Measurements from ENCODE around the gene RAI14.
A peak's percentile ranks its signal among the peaks of the same experiment; 100 is the strongest.
"Not testable (repeated sequence)": the region's sequence is repeated elsewhere in the genome, so short reads cannot be mapped to it uniquely, and the experiment has no call there.

Gene RAI14

GRCh38 chr5:34748431-34748830 lies 92.3 kb downstream of the RAI14 start:
- Histone ChIP-seq H3K27ac (ENCODE audit: low read depth, low read length) (no peak overlapping the region), H3K36me3 (ENCODE audit: insufficient read depth, low read length) (peaks cover 10% of the 10 kb centered on the region; the same call in 1 of the 2 replicates), H3K79me2 (ENCODE audit: control insufficient read depth, insufficient read depth, low read length, unreplicated experiment) (peaks cover 78% of the 10 kb centered on the region), H3K27me3 (ENCODE audit: insufficient read depth, low read length) (no peaks in the 10 kb centered on the region), H3K4me1 (ENCODE audit: control insufficient read depth, insufficient read depth, low read length, unreplicated experiment) (peaks cover 26% of the 10 kb centered on the region), H2AFZ (ENCODE audit: low read length, unreplicated experiment) (no peak overlapping the region), H3K4me3 (ENCODE audit: low read depth, low read length) (no peak overlapping the region)

- H3K4me1 ChIP-seq (ENCODE audit: control insufficient read depth, insufficient read depth, low read length, unreplicated experiment), result peaks cover 16% of the 10 kb centered on the region
These were observed 93.3 kb downstream of the RAI14 start for GRCh38 chr5:34749431-34749873.

GRCh38 chr5:34750206-34750605 lies 94.1 kb downstream of the RAI14 start:
- H3K27me3 ChIP-seq (ENCODE audit: insufficient read depth, low read length), result no peaks in the 10 kb centered on the region

More at GRCh38 chr5:34749431-34749873, 93.3 kb downstream of the RAI14 start:
- Histone ChIP-seq H2AFZ (ENCODE audit: low read length, unreplicated experiment) (no peak overlapping the region), H3K27me3 (ENCODE audit: insufficient read depth, low read length) (no peaks in the 10 kb centered on the region), H3K79me2 (ENCODE audit: control insufficient read depth, insufficient read depth, low read length, unreplicated experiment) (peaks cover 75% of the 10 kb centered on the region), H3K27ac (ENCODE audit: low read depth, low read length) (0 out of 2 replicates have a peak overlapping the region, but pooled peaks have one; percentile 11), H3K4me3 (ENCODE audit: low read depth, low read length) (no peak overlapping the region), H3K36me3 (ENCODE audit: insufficient read depth, low read length) (peaks cover 10% of the 10 kb centered on the region; the same call in 1 of the 2 replicates)

GRCh38 chr5:34751807-34752736 lies 95.9 kb downstream of the RAI14 start:
- H3K27ac ChIP-seq (ENCODE audit: low read depth, low read length), result no peak overlapping the region
- peaks cover 11% of the 10 kb centered on the region for H3K4me1 ChIP-seq (ENCODE audit: control insufficient read depth, insufficient read depth, low read length, unreplicated experiment)
- no peak overlapping the region for H3K4me3 ChIP-seq (ENCODE audit: low read depth, low read length)
- peaks cover 82% of the 10 kb centered on the region for H3K79me2 ChIP-seq (ENCODE audit: control insufficient read depth, insufficient read depth, low read length, unreplicated experiment)
- no peaks in the 10 kb centered on the region for H3K27me3 ChIP-seq (ENCODE audit: insufficient read depth, low read length)
- peaks cover 14% of the 10 kb centered on the region for H3K36me3 ChIP-seq (ENCODE audit: insufficient read depth, low read length)
- H2AFZ ChIP-seq (ENCODE audit: low read length, unreplicated experiment), result no peak overlapping the region

More at GRCh38 chr5:34750206-34750605, 94.1 kb downstream of the RAI14 start:
- no peak overlapping the region for H3K4me3 ChIP-seq (ENCODE audit: low read depth, low read length)
- no peak overlapping the region for H3K27ac ChIP-seq (ENCODE audit: low read depth, low read length)
- H2AFZ ChIP-seq (ENCODE audit: low read length, unreplicated experiment), result no peak overlapping the region
- H3K79me2 ChIP-seq (ENCODE audit: control insufficient read depth, insufficient read depth, low read length, unreplicated experiment), result peaks cover 75% of the 10 kb centered on the region
- H3K4me1 ChIP-seq (ENCODE audit: control insufficient read depth, insufficient read depth, low read length, unreplicated experiment), result peaks cover 11% of the 10 kb centered on the region
- H3K36me3 ChIP-seq (ENCODE audit: insufficient read depth, low read length), result peaks cover 10% of the 10 kb centered on the region; the same call in 1 of the 2 replicates

GRCh38 chr5:34753236-34753635 lies 97.1 kb downstream of the RAI14 start:
- H2AFZ ChIP-seq (ENCODE audit: low read length, unreplicated experiment); H3K27ac ChIP-seq (ENCODE audit: low read depth, low read length); H3K4me3 ChIP-seq (ENCODE audit: low read depth, low read length); H3K27me3 ChIP-seq (ENCODE audit: insufficient read depth, low read length): not testable (repeated sequence)
- Histone ChIP-seq H3K4me1 (ENCODE audit: control insufficient read depth, insufficient read depth, low read length, unreplicated experiment) (peaks cover 11% of the 10 kb centered on the region), H3K79me2 (ENCODE audit: control insufficient read depth, insufficient read depth, low read length, unreplicated experiment) (peaks cover 76% of the 10 kb centered on the region), H3K36me3 (ENCODE audit: insufficient read depth, low read length) (peaks cover 25% of the 10 kb centered on the region)

GRCh38 chr5:34755926-34756325 lies 99.8 kb downstream of the RAI14 start:
- Histone ChIP-seq H3K79me2 (ENCODE audit: control insufficient read depth, insufficient read depth, low read length, unreplicated experiment) (peaks cover 55% of the 10 kb centered on the region), H3K36me3 (ENCODE audit: insufficient read depth, low read length) (peaks cover 33% of the 10 kb centered on the region), H3K4me1 (ENCODE audit: control insufficient read depth, insufficient read depth, low read length, unreplicated experiment) (peaks cover 4% of the 10 kb centered on the region), H3K27ac (ENCODE audit: low read depth, low read length) (no peak overlapping the region), H3K27me3 (ENCODE audit: insufficient read depth, low read length) (no peaks in the 10 kb centered on the region), H2AFZ (ENCODE audit: low read length, unreplicated experiment) (no peak overlapping the region), H3K4me3 (ENCODE audit: low read depth, low read length) (no peak overlapping the region)

- no peak overlapping the region for H3K27ac ChIP-seq (ENCODE audit: low read depth, low read length)
- peaks cover 35% of the 10 kb centered on the region for H3K36me3 ChIP-seq (ENCODE audit: insufficient read depth, low read length)
- H3K4me3 ChIP-seq (ENCODE audit: low read depth, low read length), result no peak overlapping the region
- H3K79me2 ChIP-seq (ENCODE audit: control insufficient read depth, insufficient read depth, low read length, unreplicated experiment), result peaks cover 51% of the 10 kb centered on the region
- no peaks in the 10 kb centered on the region for H3K4me1 ChIP-seq (ENCODE audit: control insufficient read depth, insufficient read depth, low read length, unreplicated experiment)
- no peak overlapping the region for H2AFZ ChIP-seq (ENCODE audit: low read length, unreplicated experiment)
- no peaks in the 10 kb centered on the region for H3K27me3 ChIP-seq (ENCODE audit: insufficient read depth, low read length)
These were observed 100.9 kb downstream of the RAI14 start for GRCh38 chr5:34756781-34757624.

- H3K36me3 ChIP-seq (ENCODE audit: insufficient read depth, low read length), result peaks cover 43% of the 10 kb centered on the region
- no peaks in the 10 kb centered on the region for H3K27me3 ChIP-seq (ENCODE audit: insufficient read depth, low read length)
- H2AFZ ChIP-seq (ENCODE audit: low read length, unreplicated experiment), result no peak overlapping the region
- H3K79me2 ChIP-seq (ENCODE audit: control insufficient read depth, insufficient read depth, low read length, unreplicated experiment), result peaks cover 46% of the 10 kb centered on the region
- peaks cover 5% of the 10 kb centered on the region for H3K4me1 ChIP-seq (ENCODE audit: control insufficient read depth, insufficient read depth, low read length, unreplicated experiment)
- H3K27ac ChIP-seq (ENCODE audit: low read depth, low read length), result no peak overlapping the region
- H3K4me3 ChIP-seq (ENCODE audit: low read depth, low read length), result no peak overlapping the region
These were observed 102.4 kb downstream of the RAI14 start for GRCh38 chr5:34758514-34758913.

GRCh38 chr5:34759213-34759612 lies 103.1 kb downstream of the RAI14 start:
- H3K4me3 ChIP-seq (ENCODE audit: low read depth, low read length); H3K4me1 ChIP-seq (ENCODE audit: control insufficient read depth, insufficient read depth, low read length, unreplicated experiment); H2AFZ ChIP-seq (ENCODE audit: low read length, unreplicated experiment); H3K27me3 ChIP-seq (ENCODE audit: insufficient read depth, low read length); H3K27ac ChIP-seq (ENCODE audit: low read depth, low read length): not testable (repeated sequence)
- H3K79me2 ChIP-seq (ENCODE audit: control insufficient read depth, insufficient read depth, low read length, unreplicated experiment), result peaks cover 43% of the 10 kb centered on the region
- H3K36me3 ChIP-seq (ENCODE audit: insufficient read depth, low read length), result peaks cover 43% of the 10 kb centered on the region

GRCh38 chr5:34765662-34766061 lies 109.5 kb downstream of the RAI14 start:
- peaks cover 45% of the 10 kb centered on the region for H3K36me3 ChIP-seq (ENCODE audit: insufficient read depth, low read length)
- no peak overlapping the region for H3K4me3 ChIP-seq (ENCODE audit: low read depth, low read length)
- peaks cover 15% of the 10 kb centered on the region for H3K79me2 ChIP-seq (ENCODE audit: control insufficient read depth, insufficient read depth, low read length, unreplicated experiment)
- peaks cover 5% of the 10 kb centered on the region for H3K4me1 ChIP-seq (ENCODE audit: control insufficient read depth, insufficient read depth, low read length, unreplicated experiment)
- H3K27ac ChIP-seq (ENCODE audit: low read depth, low read length), result no peak overlapping the region
- H3K27me3 ChIP-seq (ENCODE audit: insufficient read depth, low read length), result no peaks in the 10 kb centered on the region
- H2AFZ ChIP-seq (ENCODE audit: low read length, unreplicated experiment), result no peak overlapping the region

Measured in ACC112 (cell line).